Measurements from ENCODE around the gene SEMA5B. TPM values are rescaled to one million over a fixed set of nuclear protein-coding genes. Genes with fewer than 3 reads are reported as not detected.

SEMA5B gene
- total RNA-seq, 3 donors from 2014 or later (not counting 1 experiment from before 2014, with no cell fraction given): 0.23 TPM; not detected in 2

- no peaks in the 10 kb centered on the region for H3K9me3 ChIP-seq (ENCODE audit: control insufficient read depth, insufficient read depth, low read length)
- DNase-seq (no peak), ATAC-seq (no peak)
- Mint-ChIP-seq H3K36me3 (no peaks in the 10 kb centered on the region), H3K27me3 (ENCODE audit: low read depth in 2 of 2) (peaks cover 20 to 26% of the 10 kb centered on the region in 2 donors), H3K9me3 (no peaks in the 10 kb centered on the region), H3K4me3 (no peak overlapping the region), H3K27ac (no peak overlapping the region), H3K4me1 (no peaks in the 10 kb centered on the region)
- no peaks in the 10 kb centered on the region for H3K4me1 ChIP-seq (ENCODE audit: control insufficient read depth, insufficient read depth, low read length)
- no peaks in the 10 kb centered on the region for H3K27me3 ChIP-seq (ENCODE audit: control insufficient read depth, insufficient read depth, low read length)
- no peak overlapping the region for H3K4me3 ChIP-seq (ENCODE audit: low read length)
- no peak overlapping the region for H3K27ac ChIP-seq (ENCODE audit: low read length)
- TF ChIP-seq, protein P1, sequence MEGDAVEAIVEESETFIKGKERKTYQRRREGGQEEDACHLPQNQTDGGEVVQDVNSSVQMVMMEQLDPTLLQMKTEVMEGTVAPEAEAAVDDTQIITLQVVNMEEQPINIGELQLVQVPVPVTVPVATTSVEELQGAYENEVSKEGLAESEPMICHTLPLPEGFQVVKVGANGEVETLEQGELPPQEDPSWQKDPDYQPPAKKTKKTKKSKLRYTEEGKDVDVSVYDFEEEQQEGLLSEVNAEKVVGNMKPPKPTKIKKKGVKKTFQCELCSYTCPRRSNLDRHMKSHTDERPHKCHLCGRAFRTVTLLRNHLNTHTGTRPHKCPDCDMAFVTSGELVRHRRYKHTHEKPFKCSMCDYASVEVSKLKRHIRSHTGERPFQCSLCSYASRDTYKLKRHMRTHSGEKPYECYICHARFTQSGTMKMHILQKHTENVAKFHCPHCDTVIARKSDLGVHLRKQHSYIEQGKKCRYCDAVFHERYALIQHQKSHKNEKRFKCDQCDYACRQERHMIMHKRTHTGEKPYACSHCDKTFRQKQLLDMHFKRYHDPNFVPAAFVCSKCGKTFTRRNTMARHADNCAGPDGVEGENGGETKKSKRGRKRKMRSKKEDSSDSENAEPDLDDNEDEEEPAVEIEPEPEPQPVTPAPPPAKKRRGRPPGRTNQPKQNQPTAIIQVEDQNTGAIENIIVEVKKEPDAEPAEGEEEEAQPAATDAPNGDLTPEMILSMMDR (IDR thresholded peaks at IDR 0.05): no peak
- H3K36me3 ChIP-seq (ENCODE audit: control insufficient read depth, insufficient read depth, low read length): no peaks in the 10 kb centered on the region
- intact Hi-C loops (cut with micrococcal nuclease): no loop called here
- 96% methylated on average over 3 of the region's 4 CpGs for WGBS (ENCODE audit: insufficient coverage)
These were observed 66.9 kb downstream of the SEMA5B start for GRCh38 chr3:122960652-122961051.

DNA sequence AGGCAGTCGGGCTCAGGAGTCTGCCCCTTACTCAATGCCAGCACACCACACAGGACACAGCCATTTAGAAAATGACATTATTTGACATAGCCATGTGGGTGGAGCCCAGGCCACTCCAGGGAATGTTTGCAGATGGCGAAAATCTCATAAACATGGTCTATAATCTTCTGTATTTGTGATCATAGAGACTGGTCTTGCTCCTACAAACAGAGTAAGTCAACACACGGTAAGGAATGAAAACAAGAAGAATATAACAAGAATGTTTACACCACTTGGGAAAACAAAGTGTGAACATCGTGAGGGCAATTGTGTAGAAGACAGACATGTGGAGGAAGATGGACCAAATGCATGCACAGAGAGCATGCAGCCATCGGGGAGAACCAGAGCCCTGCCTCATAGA is 68.2 kb downstream of the SEMA5B start:
- no peak overlapping the region for H3K27ac Mint-ChIP-seq
- WGBS (ENCODE audit: insufficient coverage): 93% methylated on average over 5 of the region's 5 CpGs
- H3K27me3 Mint-ChIP-seq (ENCODE audit: low read depth in 2 of 2): peaks cover 20 to 24% of the 10 kb centered on the region in 2 donors
- TF ChIP-seq, protein P1 (IDR thresholded peaks at IDR 0.05): no peak
- intact Hi-C loops (cut with micrococcal nuclease): no loop called here
- ATAC-seq (no peak), DNase-seq (no peak)
- H3K9me3 Mint-ChIP-seq: no peaks in the 10 kb centered on the region
- Histone ChIP-seq H3K27ac (ENCODE audit: low read length) (no peak overlapping the region), H3K4me1 (ENCODE audit: control insufficient read depth, insufficient read depth, low read length) (no peaks in the 10 kb centered on the region), H3K9me3 (ENCODE audit: control insufficient read depth, insufficient read depth, low read length) (no peaks in the 10 kb centered on the region), H3K27me3 (ENCODE audit: control insufficient read depth, insufficient read depth, low read length) (no peaks in the 10 kb centered on the region), H3K4me3 (ENCODE audit: low read length) (no peak overlapping the region), H3K36me3 (ENCODE audit: control insufficient read depth, insufficient read depth, low read length) (no peaks in the 10 kb centered on the region)
- H3K4me3 Mint-ChIP-seq: no peak overlapping the region
- no peaks in the 10 kb centered on the region for H3K4me1 Mint-ChIP-seq
- no peaks in the 10 kb centered on the region for H3K36me3 Mint-ChIP-seq

- WGBS (ENCODE audit: insufficient coverage): 53% methylated on average over 7 of the region's 7 CpGs
- peaks cover 20% of the 10 kb centered on the region in 2 donors for H3K27me3 Mint-ChIP-seq (ENCODE audit: low read depth in 2 of 2)
- Histone ChIP-seq H3K27ac (ENCODE audit: low read length) (no peak overlapping the region), H3K4me3 (ENCODE audit: low read length) (no peak overlapping the region), H3K9me3 (ENCODE audit: control insufficient read depth, insufficient read depth, low read length) (no peaks in the 10 kb centered on the region), H3K4me1 (ENCODE audit: control insufficient read depth, insufficient read depth, low read length) (no peaks in the 10 kb centered on the region), H3K36me3 (ENCODE audit: control insufficient read depth, insufficient read depth, low read length) (no peaks in the 10 kb centered on the region), H3K27me3 (ENCODE audit: control insufficient read depth, insufficient read depth, low read length) (no peaks in the 10 kb centered on the region)
- TF ChIP-seq, protein P1 (IDR thresholded peaks at IDR 0.05): no peak
- H3K36me3 Mint-ChIP-seq: no peaks in the 10 kb centered on the region
- ATAC-seq: no peak
- no peaks in the 10 kb centered on the region for H3K4me1 Mint-ChIP-seq
- no peak for DNase-seq
- H3K27ac Mint-ChIP-seq: no peak overlapping the region
- intact Hi-C loops (cut with micrococcal nuclease): no loop called here
- no peak overlapping the region for H3K4me3 Mint-ChIP-seq
- no peaks in the 10 kb centered on the region for H3K9me3 Mint-ChIP-seq
These were observed 69.6 kb downstream of the SEMA5B start for GRCh38 chr3:122957707-122958689.

All from natural killer cell (primary cell).